Mononuclear cell (primary cell): Measurements from ENCODE around the gene ZNF420. TPM values are rescaled to one million over a fixed set of nuclear protein-coding genes. Genes with fewer than 3 reads are reported as not detected.
A peak's percentile ranks its signal among the peaks of the same experiment; 100 is the strongest.
"Not testable (repeated sequence)": the region's sequence is repeated elsewhere in the genome, so short reads cannot be mapped to it uniquely, and the experiment has no call there.

ENCODE experiments used
- H3K27me3 ChIP-seq: 2 replicates; pipeline ENCODE4 v1.6.0; 2011; ENCODE audit warnings: low read length, control low read depth; ENCODE audit not compliant: insufficient read depth
- H3K4me1 ChIP-seq: 2 replicates; pipeline ENCODE4 v1.5.1; 2011; ENCODE audit warnings: mild to moderate bottlenecking, low read length, control low read depth; ENCODE audit not compliant: insufficient read depth
- H3K4me3 ChIP-seq: 2 replicates; pipeline ENCODE4 v1.5.1; 2011; ENCODE audit warnings: mild to moderate bottlenecking, low read length, moderate library complexity
- H3K9me3 ChIP-seq: 2 replicates; pipeline ENCODE4 v1.5.1; 2011; ENCODE audit warnings: low read depth, mild to moderate bottlenecking, control low read depth, low read length
- total RNA-seq: library from RNA; depleted of rRNA; stranded (reverse); fragments of >200 nt; gene quantifications from one replicate; pipeline ENCODE4 v1.2.3, GENCODE V29; 2012

ZNF420 gene
- 3.8 TPM for total RNA-seq

GRCh38 chr19:37077934-37078716, at the start of gene ZNF420:
ZNF420 (plus strand) TSS chr19:37078433; CDS start chr19:37089119, 10,686 bp downstream.
- Histone ChIP-seq H3K4me3 (peak within 1 kb of the TSS; percentile 85), H3K27me3 (no peaks in the 10 kb centered on the region), H3K9me3 (peaks cover 14% of the 10 kb centered on the region), H3K4me1 (peaks cover 18% of the 10 kb centered on the region)

GRCh38 chr19:37045140-37045539, 33.1 kb upstream of the ZNF420 start:
- peaks cover 13% of the 10 kb centered on the region for H3K9me3 ChIP-seq
- no peak overlapping the region for H3K4me3 ChIP-seq
- H3K4me1 ChIP-seq: no peaks in the 10 kb centered on the region
- H3K27me3 ChIP-seq: no peaks in the 10 kb centered on the region

- Histone ChIP-seq H3K4me1 (no peaks in the 10 kb centered on the region), H3K4me3 (no peak overlapping the region), H3K27me3 (no peaks in the 10 kb centered on the region), H3K9me3 (no peaks in the 10 kb centered on the region)
These were observed 22.9 kb upstream of the ZNF420 start for GRCh38 chr19:37055330-37055729.

- Histone ChIP-seq H3K27me3 (no peaks in the 10 kb centered on the region), H3K9me3 (no peaks in the 10 kb centered on the region), H3K4me1 (no peaks in the 10 kb centered on the region), H3K4me3 (no peak overlapping the region)
These were observed 21.5 kb upstream of the ZNF420 start for GRCh38 chr19:37056776-37057175.

- peaks cover 5% of the 10 kb centered on the region for H3K9me3 ChIP-seq
- H3K4me1 ChIP-seq: no peaks in the 10 kb centered on the region
- no peak overlapping the region for H3K4me3 ChIP-seq
- no peaks in the 10 kb centered on the region for H3K27me3 ChIP-seq
These were observed 19.1 kb upstream of the ZNF420 start for GRCh38 chr19:37059142-37059541.

- not testable (repeated sequence) for H3K4me1 ChIP-seq
- peaks cover 18% of the 10 kb centered on the region for H3K9me3 ChIP-seq
These were observed 13.3 kb upstream of the ZNF420 start for GRCh38 chr19:37064886-37065285.

GRCh38 chr19:37074111-37074510, 4.1 kb upstream of the ZNF420 start:
- Histone ChIP-seq H3K4me1 (peaks cover 13% of the 10 kb centered on the region), H3K4me3 (no peak overlapping the region), H3K9me3 (peaks cover 19% of the 10 kb centered on the region), H3K27me3 (no peaks in the 10 kb centered on the region)

More at GRCh38 chr19:37064886-37065285, 13.3 kb upstream of the ZNF420 start:
- not testable (repeated sequence) for H3K27me3 ChIP-seq, H3K4me3 ChIP-seq

GRCh38 chr19:37074819-37075362, 3.3 kb upstream of the ZNF420 start:
- no peaks in the 10 kb centered on the region for H3K27me3 ChIP-seq
- no peak overlapping the region for H3K4me3 ChIP-seq
- peaks cover 18% of the 10 kb centered on the region for H3K4me1 ChIP-seq
- peaks cover 12% of the 10 kb centered on the region for H3K9me3 ChIP-seq

GRCh38 chr19:37076524-37076923, 1.7 kb upstream of the ZNF420 start:
- not testable (repeated sequence) for H3K27me3 ChIP-seq, H3K9me3 ChIP-seq, H3K4me3 ChIP-seq
- peaks cover 18% of the 10 kb centered on the region for H3K4me1 ChIP-seq

- Histone ChIP-seq H3K4me1 (peaks cover 18% of the 10 kb centered on the region), H3K4me3 (peak overlapping the region; percentile 85), H3K27me3 (no peaks in the 10 kb centered on the region), H3K9me3 (peaks cover 8% of the 10 kb centered on the region)
These were observed 716 bp upstream of the ZNF420 start for GRCh38 chr19:37077501-37077933.

- H3K9me3 ChIP-seq: peaks cover 20% of the 10 kb centered on the region
- peak overlapping the region; percentile 85 for H3K4me3 ChIP-seq
- peaks cover 18% of the 10 kb centered on the region for H3K4me1 ChIP-seq
- H3K27me3 ChIP-seq: no peaks in the 10 kb centered on the region
These were observed 442 bp downstream of the ZNF420 start for GRCh38 chr19:37078717-37079032.

- H3K4me1 ChIP-seq: peaks cover 18% of the 10 kb centered on the region
- H3K9me3 ChIP-seq: peaks cover 25% of the 10 kb centered on the region
- H3K4me3 ChIP-seq: no peak overlapping the region
- H3K27me3 ChIP-seq: no peaks in the 10 kb centered on the region
These were observed 1.0 kb downstream of the ZNF420 start for GRCh38 chr19:37079238-37079637.

- no peak overlapping the region for H3K4me3 ChIP-seq
- peaks cover 18% of the 10 kb centered on the region for H3K4me1 ChIP-seq
- peaks cover 39% of the 10 kb centered on the region for H3K9me3 ChIP-seq
- H3K27me3 ChIP-seq: no peaks in the 10 kb centered on the region
These were observed 4.1 kb downstream of the ZNF420 start for GRCh38 chr19:37082307-37082706.

- Histone ChIP-seq H3K4me3 (no peak overlapping the region), H3K27me3 (no peaks in the 10 kb centered on the region), H3K9me3 (peaks cover 58% of the 10 kb centered on the region), H3K4me1 (no peaks in the 10 kb centered on the region)
These were observed 8.9 kb downstream of the ZNF420 start for GRCh38 chr19:37087110-37087509.

GRCh38 chr19:37095859-37096258, 17.6 kb downstream of the ZNF420 start:
- Histone ChIP-seq H3K9me3 (peaks cover 58% of the 10 kb centered on the region), H3K4me1 (no peaks in the 10 kb centered on the region), H3K4me3 (no peak overlapping the region), H3K27me3 (no peaks in the 10 kb centered on the region)

- no peaks in the 10 kb centered on the region for H3K4me1 ChIP-seq
- H3K27me3 ChIP-seq: no peaks in the 10 kb centered on the region
- H3K4me3 ChIP-seq: no peak overlapping the region
- peaks cover 70% of the 10 kb centered on the region for H3K9me3 ChIP-seq
These were observed 20.3 kb downstream of the ZNF420 start for GRCh38 chr19:37098570-37098969.
